PFSK-1 (cell line): ENCODE results near the gene RNF183.

Experiments used
- POLR2AphosphoS5 ChIP-seq: IDR thresholded peaks from 2 replicates; pipeline ENCODE4 v1.6.1; 2012; ENCODE audit warnings: low read depth, mild to moderate bottlenecking, control low read depth, low read length, moderate library complexity
- REST ChIP-seq, 2 experiments: IDR thresholded peaks; 2 replicates each; pipeline versions ENCODE4 v1.6.1 to v1.8.0; 2011 to 2012; ENCODE audit warnings: low read depth in 2 of 2, low read length in 2 of 2, control low read depth in 1 of 2, inconsistent platforms in 1 of 2, mild to moderate bottlenecking in 1 of 2, moderate library complexity in 1 of 2; ENCODE audit not compliant: insufficient read depth in 1 of 2
- SIN3A ChIP-seq: IDR thresholded peaks from 2 replicates; pipeline ENCODE4 v1.6.1; 2012; ENCODE audit warnings: mild to moderate bottlenecking, low read length, moderate library complexity, borderline replicate concordance; ENCODE audit not compliant: insufficient read depth
- TAF1 ChIP-seq: IDR thresholded peaks from 2 replicates; pipeline ENCODE4 v1.6.1; 2012; ENCODE audit warnings: low read length, control low read depth, borderline replicate concordance; ENCODE audit not compliant: insufficient read depth

- no peak for TF ChIP-seq REST (IDR thresholded peaks at IDR 0.05; ENCODE audit: insufficient read depth in 1 of 2, low read depth in 2 of 2, low read length in 2 of 2)
- TF ChIP-seq POLR2AphosphoS5, result no peak
- TF ChIP-seq SIN3A, result no peak
- no peak for TF ChIP-seq TAF1
These were observed 45.3 kb upstream of the RNF183 start for GRCh38 chr9:113348437-113348836.
